GM23338 (cell line): ENCODE results near the gene CABP4. TPM values are rescaled to one million over a fixed set of nuclear protein-coding genes. Genes with fewer than 3 reads are reported as not detected.

Source experiments
- ATAC-seq: fragments of 200-7000 bp; cut with Tn5 transposase; 3 replicates; pipeline ENCODE4 v1.9.1; 2020
- DNase-seq: peaks from one replicate; pipeline ENCODE4 v3.0.0-alpha.2; 2015; ENCODE audit warnings: low spot score
- H2AFZ ChIP-seq: fragments of 200-600 bp; sonication (generic); 2 replicates; pipeline ENCODE4 v1.8.0; 2016; ENCODE audit warnings: antibody characterized with exemption, mild to moderate bottlenecking, moderate library complexity
- H3F3A ChIP-seq: fragments of 200-600 bp; sonication (generic); replicated peaks from 2 replicates; pipeline ENCODE4 v1.8.0; 2017; ENCODE audit warnings: antibody characterized with exemption, mixed run types, low read depth
- H3K27ac ChIP-seq: fragments of 200-600 bp; sonication (generic); 2 replicates; pipeline ENCODE4 v1.6.1; 2016; ENCODE audit warnings: low read depth
- H3K27me3 ChIP-seq: fragments of 200-600 bp; sonication (generic); 2 replicates; pipeline ENCODE4 v1.8.0; 2016; ENCODE audit warnings: mild to moderate bottlenecking, mixed run types, moderate library complexity; ENCODE audit not compliant: insufficient read depth
- H3K36me3 ChIP-seq: fragments of 200-600 bp; sonication (generic); 2 replicates; pipeline ENCODE4 v1.8.0; 2016; ENCODE audit warnings: mild to moderate bottlenecking; ENCODE audit not compliant: insufficient read depth
- H3K4me1 ChIP-seq: fragments of 200-600 bp; sonication (generic); 2 replicates; pipeline ENCODE4 v1.8.0; 2016; ENCODE audit warnings: mild to moderate bottlenecking, moderate library complexity; ENCODE audit not compliant: insufficient read depth
- H3K4me2 ChIP-seq: fragments of 200-600 bp; sonication (generic); 2 replicates; pipeline ENCODE4 v1.7.1; 2017; ENCODE audit warnings: mixed run types
- H3K4me3 ChIP-seq: fragments of 200-600 bp; sonication (generic); 2 replicates; pipeline ENCODE4 v1.6.1; 2016; ENCODE audit warnings: mixed run types
- H3K79me2 ChIP-seq: fragments of 200-600 bp; sonication (generic); replicated peaks from 2 replicates; pipeline ENCODE4 v1.8.0; 2017; ENCODE audit warnings: mild to moderate bottlenecking; ENCODE audit not compliant: insufficient read depth
- H3K9me2 ChIP-seq: fragments of 200-600 bp; sonication (generic); 2 replicates; pipeline ENCODE4 v1.8.0; 2017; ENCODE audit not compliant: insufficient read depth
- H4K20me1 ChIP-seq: fragments of 200-600 bp; sonication (generic); replicated peaks from 2 replicates; pipeline ENCODE4 v1.8.0; 2017; ENCODE audit warnings: mild to moderate bottlenecking; ENCODE audit not compliant: insufficient read depth
- H3K27ac Mint-ChIP-seq: 2 replicates; pipeline ENCODE4 v1.8.0; 2020; ENCODE audit warnings: inconsistent platforms, mild to moderate bottlenecking, moderate library complexity, mixed read lengths
- H3K27me3 Mint-ChIP-seq: 3 replicates; pipeline ENCODE4 v1.8.0; 2022; ENCODE audit warnings: low read depth, mild to moderate bottlenecking, moderate library complexity, mixed read lengths, inconsistent platforms; ENCODE audit not compliant: insufficient read depth, poor library complexity
- H3K36me3 Mint-ChIP-seq: 3 replicates; pipeline ENCODE4 v1.8.0; 2021; ENCODE audit warnings: low read depth, mild to moderate bottlenecking, inconsistent platforms, moderate library complexity, mixed read lengths
- H3K4me1 Mint-ChIP-seq: 3 replicates; pipeline ENCODE4 v1.8.0; 2020; ENCODE audit warnings: mild to moderate bottlenecking, inconsistent platforms, mixed read lengths
- H3K4me3 Mint-ChIP-seq: 3 replicates; pipeline ENCODE4 v1.8.0; 2021; ENCODE audit warnings: moderate library complexity, mild to moderate bottlenecking, inconsistent platforms, mixed read lengths
- H3K9me3 Mint-ChIP-seq: 3 replicates; pipeline ENCODE4 v1.8.0; 2020; ENCODE audit warnings: moderate library complexity, mild to moderate bottlenecking, inconsistent platforms, mixed read lengths
- CREB1 ChIP-seq: fragments of 250-450 bp; sonication (Bioruptor Pico); IDR thresholded peaks from 2 replicates; pipeline ENCODE4 v1.5.0; 2020; ENCODE audit warnings: low read depth, mild to moderate bottlenecking, moderate library complexity
- EZH2 ChIP-seq: fragments of 200-600 bp; sonication (generic); IDR thresholded peaks from one replicate; pipeline ENCODE4 v1.8.0; 2017; ENCODE audit warnings: antibody characterized with exemption, mild to moderate bottlenecking, low read depth; ENCODE audit not compliant: unreplicated experiment
- JUNB ChIP-seq: IDR thresholded peaks from one replicate; pipeline ENCODE4 v1.6.1; 2016; ENCODE audit warnings: antibody characterized with exemption; ENCODE audit not compliant: unreplicated experiment
- NANOG ChIP-seq: IDR thresholded peaks from 2 replicates; pipeline ENCODE4 v1.6.1; 2016; ENCODE audit warnings: antibody characterized with exemption, borderline replicate concordance
- POLR2AphosphoS5 ChIP-seq: IDR thresholded peaks from 2 replicates; pipeline ENCODE4 v1.6.1; 2016; ENCODE audit warnings: antibody characterized with exemption, low read depth
- REST ChIP-seq: IDR thresholded peaks from one replicate; pipeline ENCODE4 v1.6.1; 2018; ENCODE audit warnings: antibody characterized with exemption; ENCODE audit not compliant: unreplicated experiment
- STAT1 ChIP-seq: IDR thresholded peaks from one replicate; pipeline ENCODE4 v1.6.1; 2016; ENCODE audit warnings: antibody characterized with exemption; ENCODE audit not compliant: unreplicated experiment
- ZNF114 ChIP-seq: fragments of 250-450 bp; sonication (Bioruptor Pico); IDR thresholded peaks from 2 replicates; pipeline ENCODE4 v1.5.0; 2020; ENCODE audit warnings: mild to moderate bottlenecking, moderate library complexity
- ZNF462 ChIP-seq: fragments of 250-450 bp; sonication (Bioruptor Pico); IDR thresholded peaks from 2 replicates; pipeline ENCODE4 v1.5.0; 2020; ENCODE audit warnings: mild to moderate bottlenecking, moderate library complexity
- polyA plus RNA-seq: library from polyadenylated mRNA; unstranded; fragments of >200 nt; fragmentation: Nextera tagmentation; extraction: Ambion mirVana; gene quantifications from 2 replicates; pipeline ENCODE4 v1.2.1, GENCODE V29; 2016
- total RNA-seq: library from RNA; depleted of rRNA; stranded (reverse); fragments of >200 nt; shearing (Covaris generic); gene quantifications from 2 replicates; pipeline ENCODE4 v1.2.3, GENCODE V29; 2014

The CABP4 gene
- total and polyA plus RNA-seq, 2 experiments from 2014 or later = 0.28 TPM; not detected in 1

GRCh38 chr11:67499808-67500483, 44.8 kb downstream of the CABP4 start:
- Histone ChIP-seq H2AFZ (no peak overlapping the region), H3K4me2 (no peak overlapping the region), H3K27me3 (no peaks in the 10 kb centered on the region; the same call in 1 of the 2 replicates), H3K79me2 (no peaks in the 10 kb centered on the region), H3F3A (no peaks in the 10 kb centered on the region), H3K9me2 (no peaks in the 10 kb centered on the region), H3K4me3 (no peak overlapping the region), H4K20me1 (peaks cover 10% of the 10 kb centered on the region; the same call in 1 of the 2 replicates), H3K36me3 (peaks cover 4% of the 10 kb centered on the region; the same call in 1 of the 2 replicates), H3K27ac (no peak overlapping the region), H3K4me1 (peaks cover 5% of the 10 kb centered on the region)
- DNase-seq = no peak
- Mint-ChIP-seq H3K4me1 (peaks cover 7% of the 10 kb centered on the region; the same call in 2 of the 3 replicates), H3K36me3 (peaks cover 9% of the 10 kb centered on the region; the same call in 2 of the 3 replicates), H3K9me3 (no peaks in the 10 kb centered on the region; the same call in 2 of the 3 replicates), H3K4me3 (no peak overlapping the region), H3K27me3 (peaks cover 15% of the 10 kb centered on the region), H3K27ac (no peak overlapping the region)
- no peak for TF ChIP-seq ZNF462
- no peak for TF ChIP-seq ZNF114 (CRISPR knock-in tag)
- TF ChIP-seq NANOG = no peak
- TF ChIP-seq STAT1 = no peak
- TF ChIP-seq EZH2 = no peak
- TF ChIP-seq JUNB = no peak
- TF ChIP-seq POLR2AphosphoS5 = no peak
- no peak for TF ChIP-seq REST
- TF ChIP-seq CREB1 (CRISPR knock-in tag) = no peak
- ATAC-seq = no peak
